GM12874 (cell line): ENCODE data around the gene CLCNKA.

Experiments used
- TF ChIP-seq, protein P1 (sequence below): IDR thresholded peaks from 2 replicates; pipeline ENCODE4 v1.5.1; 2011; ENCODE audit warnings: low read depth, mild to moderate bottlenecking, control low read depth, low read length, moderate library complexity; ENCODE audit not compliant: insufficient read depth

CLCNKA gene

DNA sequence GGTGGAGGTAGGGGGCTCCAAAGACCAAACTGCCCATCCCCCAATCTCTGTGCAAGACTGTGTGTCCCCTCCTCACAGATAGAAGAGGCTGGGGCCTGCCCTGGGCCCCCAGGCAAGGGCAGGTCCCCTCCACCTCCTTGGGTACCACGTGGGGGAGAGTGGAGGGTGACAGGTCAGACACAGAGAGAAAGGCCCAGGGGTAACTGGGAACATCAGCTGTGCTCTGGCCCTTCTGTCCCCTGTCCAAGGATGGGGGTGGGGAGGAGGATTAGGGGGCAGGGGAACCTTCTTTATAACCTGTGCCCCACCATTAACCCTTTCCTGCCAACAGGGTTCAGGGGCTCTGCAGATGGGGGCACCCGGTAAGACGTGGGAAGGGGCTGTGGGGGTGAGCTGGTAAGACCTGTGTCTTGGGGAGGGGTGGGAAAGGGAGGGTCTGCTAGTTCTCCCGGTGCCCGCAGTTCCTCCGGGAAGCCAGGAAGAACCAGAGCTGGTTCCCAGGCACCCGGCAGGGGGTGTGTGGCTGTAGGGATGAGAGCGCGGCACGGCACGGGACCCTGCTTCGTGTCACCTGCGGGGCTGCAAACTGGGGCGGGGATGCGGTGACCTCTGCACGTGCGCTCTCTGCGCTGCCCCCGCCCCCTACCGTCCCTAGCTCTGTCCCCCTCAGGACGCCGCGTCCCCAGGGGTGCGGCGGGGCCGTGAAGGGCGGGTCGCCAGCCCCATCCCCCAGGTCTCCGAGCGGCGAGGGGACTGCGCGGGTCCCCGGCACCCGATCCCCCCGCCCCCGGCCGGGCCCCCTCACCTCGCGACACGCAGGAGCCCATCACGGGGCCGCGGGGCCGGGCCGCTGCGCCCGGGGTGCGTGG, 51.0 kb downstream of the CLCNKA start:
- TF ChIP-seq, protein P1, sequence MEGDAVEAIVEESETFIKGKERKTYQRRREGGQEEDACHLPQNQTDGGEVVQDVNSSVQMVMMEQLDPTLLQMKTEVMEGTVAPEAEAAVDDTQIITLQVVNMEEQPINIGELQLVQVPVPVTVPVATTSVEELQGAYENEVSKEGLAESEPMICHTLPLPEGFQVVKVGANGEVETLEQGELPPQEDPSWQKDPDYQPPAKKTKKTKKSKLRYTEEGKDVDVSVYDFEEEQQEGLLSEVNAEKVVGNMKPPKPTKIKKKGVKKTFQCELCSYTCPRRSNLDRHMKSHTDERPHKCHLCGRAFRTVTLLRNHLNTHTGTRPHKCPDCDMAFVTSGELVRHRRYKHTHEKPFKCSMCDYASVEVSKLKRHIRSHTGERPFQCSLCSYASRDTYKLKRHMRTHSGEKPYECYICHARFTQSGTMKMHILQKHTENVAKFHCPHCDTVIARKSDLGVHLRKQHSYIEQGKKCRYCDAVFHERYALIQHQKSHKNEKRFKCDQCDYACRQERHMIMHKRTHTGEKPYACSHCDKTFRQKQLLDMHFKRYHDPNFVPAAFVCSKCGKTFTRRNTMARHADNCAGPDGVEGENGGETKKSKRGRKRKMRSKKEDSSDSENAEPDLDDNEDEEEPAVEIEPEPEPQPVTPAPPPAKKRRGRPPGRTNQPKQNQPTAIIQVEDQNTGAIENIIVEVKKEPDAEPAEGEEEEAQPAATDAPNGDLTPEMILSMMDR: no peak

DNA sequence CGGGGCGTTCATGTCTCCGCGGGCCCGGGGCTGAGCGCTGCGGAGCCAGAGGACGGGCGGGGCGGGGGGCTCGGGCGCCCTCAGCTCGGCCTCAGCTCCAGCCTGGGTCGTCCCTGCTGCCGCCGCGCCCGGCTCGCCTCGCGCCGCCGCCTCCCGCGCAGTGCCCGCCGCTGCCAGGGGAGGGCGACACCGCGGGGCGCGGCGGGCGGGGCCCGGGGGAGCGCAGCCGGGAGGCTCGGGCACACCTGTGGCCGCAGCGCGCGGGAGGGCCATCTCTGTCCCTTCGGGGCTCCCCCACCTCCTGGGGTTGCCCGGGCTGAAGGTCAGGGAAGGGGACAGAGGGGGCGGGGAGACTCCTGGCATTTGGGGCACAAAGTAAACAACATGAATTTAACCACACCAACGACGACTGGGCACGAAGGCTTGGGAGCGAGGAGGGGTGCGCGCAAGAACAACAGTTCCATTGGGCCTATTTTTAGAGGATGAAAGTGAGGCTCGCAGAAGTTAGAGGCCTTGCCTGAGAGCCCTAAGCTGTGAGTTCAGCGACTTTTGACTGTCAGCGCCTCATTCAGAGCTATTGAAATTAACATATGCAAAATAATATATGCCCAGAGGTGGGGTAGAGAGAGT, 51.8 kb downstream of the CLCNKA start, which contains the start of gene FAM131C:
Gene FAM131C, minus strand, starts transcription at position 162 of the 630 bp plus-strand sequence. CDS start 209 bp downstream, outside the sequence.
- TF ChIP-seq, protein P1: peak; percentile 66

DNA sequence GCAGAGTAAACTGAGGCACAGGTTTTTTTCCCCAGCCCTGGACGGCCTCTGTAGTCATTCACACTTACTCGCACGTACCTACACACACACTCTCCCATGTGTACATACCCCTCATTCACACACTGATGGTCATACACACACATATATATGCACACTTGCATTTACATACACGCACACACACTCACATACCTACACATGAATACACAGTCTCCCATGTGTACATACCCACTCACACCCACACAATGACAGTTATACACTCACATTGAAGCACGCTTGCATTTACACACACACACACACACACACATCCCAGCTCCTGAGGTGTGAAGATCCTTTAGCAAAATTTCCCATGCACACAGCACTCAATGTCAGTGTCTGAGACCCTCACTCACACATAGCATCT, 52.4 kb downstream of the CLCNKA start:
- TF ChIP-seq, protein P1: no peak

DNA sequence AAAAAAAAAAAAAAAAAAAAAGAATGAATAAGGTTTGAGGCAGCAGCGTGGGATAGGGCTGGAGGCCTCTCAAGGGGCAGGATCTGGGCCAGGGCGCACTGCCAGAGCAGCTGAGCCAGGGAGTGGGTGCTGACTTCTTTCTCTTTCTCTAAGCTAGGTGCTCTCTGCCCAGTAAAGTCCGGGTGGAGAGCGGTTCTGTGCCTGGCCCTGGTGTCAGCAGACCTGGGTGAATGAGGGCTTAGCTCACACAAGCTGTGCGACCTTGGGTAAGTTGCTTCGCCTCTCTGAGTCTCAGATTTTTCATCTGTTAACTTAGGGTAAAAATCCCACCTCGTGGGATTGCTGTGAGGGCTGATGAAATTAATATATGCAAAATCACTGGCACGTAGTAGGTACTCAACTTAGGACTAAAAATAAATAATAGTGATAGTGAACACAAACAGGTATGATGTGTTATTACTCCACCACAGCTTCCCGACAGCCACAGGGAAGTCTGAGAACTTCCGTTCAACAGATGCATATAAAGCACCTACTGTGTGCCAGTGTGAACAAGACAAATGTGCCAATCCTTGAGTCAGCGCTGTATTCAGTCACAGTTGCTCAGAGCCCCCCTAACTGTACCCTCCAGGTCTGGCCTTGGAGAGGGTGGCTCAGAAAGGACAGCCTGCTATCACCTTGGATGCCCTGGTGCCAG, 53.6 kb downstream of the CLCNKA start:
- TF ChIP-seq, protein P1: no peak

DNA sequence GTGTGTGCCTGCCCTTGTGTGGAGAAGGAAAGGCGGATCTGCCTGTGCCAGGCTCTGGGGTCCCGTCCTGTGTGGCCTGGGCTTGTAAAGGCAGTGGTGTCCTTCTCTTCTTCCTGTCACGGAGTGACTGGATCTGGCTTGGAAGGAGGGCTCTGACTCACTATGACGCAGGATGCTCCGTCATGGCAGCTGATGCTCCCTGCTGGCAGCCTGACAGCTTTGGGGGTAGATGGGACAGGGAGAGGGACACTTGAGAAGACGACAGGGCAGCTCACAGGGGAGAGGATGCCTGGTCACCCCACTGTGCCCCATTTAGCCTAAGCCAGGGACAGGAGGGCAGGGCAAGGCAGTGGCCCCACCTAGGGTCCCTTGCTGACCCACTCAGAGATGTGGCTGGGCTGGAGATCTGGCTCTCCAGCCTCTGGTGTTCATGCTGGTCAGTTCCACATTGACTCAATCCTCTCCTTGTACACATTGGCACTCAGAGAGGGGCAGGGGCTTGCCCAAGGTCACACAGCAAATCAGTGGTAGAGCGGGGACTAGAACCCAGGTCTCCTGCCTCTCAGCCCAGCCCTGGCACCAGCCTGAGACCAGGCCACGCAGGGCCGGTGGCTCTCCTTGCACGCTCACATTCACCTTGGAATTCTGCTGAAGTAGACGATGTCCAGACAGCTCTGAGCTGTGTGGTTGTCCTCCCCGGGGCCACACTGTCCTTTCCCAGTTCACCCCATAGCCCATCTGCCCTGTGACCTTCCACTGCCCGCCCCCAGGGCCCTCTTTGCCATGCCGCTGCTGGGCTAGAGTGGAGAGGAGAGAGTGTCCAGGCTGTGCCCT, 54.4 kb downstream of the CLCNKA start:
- TF ChIP-seq, protein P1: no peak

DNA sequence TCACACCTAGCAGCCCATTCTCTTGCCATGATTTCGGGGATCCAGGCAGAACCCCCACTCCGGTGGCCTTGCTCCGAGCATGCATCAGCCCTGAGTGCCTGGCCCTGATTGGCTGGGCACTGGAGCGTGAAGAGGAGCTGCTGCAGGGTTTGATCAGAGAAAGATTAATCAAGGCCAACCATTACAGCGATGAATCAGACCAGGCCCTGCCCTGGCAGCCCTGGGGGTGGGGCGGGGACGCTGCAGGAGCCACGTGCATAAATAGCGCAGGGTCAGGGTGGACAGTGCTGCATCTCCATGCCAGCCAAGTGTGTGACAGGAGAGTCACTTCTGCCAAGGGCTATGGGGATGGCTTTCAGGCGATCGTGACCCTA, 55.0 kb downstream of the CLCNKA start:
- TF ChIP-seq, protein P1: no peak
